ENCODE results near the gene LINC00632.

GRCh38 chrX:140765043-140765784 is 55.7 kb downstream of the LINC00632 start:
- TF ChIP-seq CTCF (conservative IDR thresholded peaks at IDR 0.05; ENCODE audit: low read length) = no peak
- no peak for TF ChIP-seq EZH2phosphoT487 (IDR thresholded peaks at IDR 0.05; ENCODE audit: borderline replicate concordance)

Measured in Loucy (cell line).